ENCODE measurements around the gene EXD2. TPM values are rescaled to one million over a fixed set of nuclear protein-coding genes. Genes with fewer than 3 reads are reported as not detected.
"Not testable (repeated sequence)": the region's sequence is repeated elsewhere in the genome, so short reads cannot be mapped to it uniquely, and the experiment has no call there.

The EXD2 gene
- total RNA-seq, 1 donor from 2014 or later, result 20.9 TPM

- Mint-ChIP-seq H3K9me3 (no peaks in the 10 kb centered on the region), H3K4me3 (no peak overlapping the region), H3K27ac (ENCODE audit: unreplicated experiment) (no peak overlapping the region), H3K4me1 (no peaks in the 10 kb centered on the region), H3K36me3 (ENCODE audit: low read depth) (no peaks in the 10 kb centered on the region), H3K27me3 (ENCODE audit: low read depth) (no peaks in the 10 kb centered on the region)
- TF ChIP-seq CTCF (conservative IDR thresholded peaks at IDR 0.05), result no peak
- DNase-seq (ENCODE audit: low read depth, low spot score), result no peak
Observed at GRCh38 chr14:69204753-69205152, 13.5 kb downstream of the EXD2 start.

- TF ChIP-seq CTCF (conservative IDR thresholded peaks at IDR 0.05), result no peak
- H3K4me3 Mint-ChIP-seq, result no peak overlapping the region
- no peak overlapping the region for H3K27ac Mint-ChIP-seq (ENCODE audit: unreplicated experiment)
- no peaks in the 10 kb centered on the region for H3K4me1 Mint-ChIP-seq
- no peak for DNase-seq (ENCODE audit: low read depth, low spot score)
- no peaks in the 10 kb centered on the region for H3K27me3 Mint-ChIP-seq (ENCODE audit: low read depth)
- no peaks in the 10 kb centered on the region for H3K36me3 Mint-ChIP-seq (ENCODE audit: low read depth)
- H3K9me3 Mint-ChIP-seq, result no peaks in the 10 kb centered on the region
Observed at GRCh38 chr14:69207435-69208041, 16.2 kb downstream of the EXD2 start.

- no peak overlapping the region for H3K27ac Mint-ChIP-seq (ENCODE audit: unreplicated experiment)
- H3K36me3 Mint-ChIP-seq (ENCODE audit: low read depth), result no peaks in the 10 kb centered on the region
Observed at GRCh38 chr14:69208666-69209065, 17.4 kb downstream of the EXD2 start.

GRCh38 chr14:69214393-69214792, 23.1 kb downstream of the EXD2 start:
- H3K4me3 Mint-ChIP-seq, result no peak overlapping the region
- H3K9me3 Mint-ChIP-seq, result no peaks in the 10 kb centered on the region
- H3K36me3 Mint-ChIP-seq (ENCODE audit: low read depth), result peaks cover 13% of the 10 kb centered on the region
- TF ChIP-seq CTCF (conservative IDR thresholded peaks at IDR 0.05), result no peak
- H3K27me3 Mint-ChIP-seq (ENCODE audit: low read depth), result no peaks in the 10 kb centered on the region
- no peak for DNase-seq (ENCODE audit: low read depth, low spot score)
- H3K27ac Mint-ChIP-seq (ENCODE audit: unreplicated experiment), result no peak overlapping the region
- no peaks in the 10 kb centered on the region for H3K4me1 Mint-ChIP-seq

More at GRCh38 chr14:69208666-69209065, 17.4 kb downstream of the EXD2 start:
- DNase-seq (ENCODE audit: low read depth, low spot score), result no peak
- no peak for TF ChIP-seq CTCF (conservative IDR thresholded peaks at IDR 0.05)
- H3K27me3 Mint-ChIP-seq (ENCODE audit: low read depth), result no peaks in the 10 kb centered on the region
- H3K9me3 Mint-ChIP-seq, result no peaks in the 10 kb centered on the region
- no peaks in the 10 kb centered on the region for H3K4me1 Mint-ChIP-seq
- no peak overlapping the region for H3K4me3 Mint-ChIP-seq

GRCh38 chr14:69217663-69218062, 26.4 kb downstream of the EXD2 start:
- not testable (repeated sequence) for H3K9me3 Mint-ChIP-seq; H3K27me3 Mint-ChIP-seq (ENCODE audit: low read depth); H3K4me1 Mint-ChIP-seq; DNase-seq (ENCODE audit: low read depth, low spot score); H3K4me3 Mint-ChIP-seq; H3K27ac Mint-ChIP-seq (ENCODE audit: unreplicated experiment)
- H3K36me3 Mint-ChIP-seq (ENCODE audit: low read depth), result peaks cover 17% of the 10 kb centered on the region

- no peak for TF ChIP-seq CTCF (conservative IDR thresholded peaks at IDR 0.05)
- H3K27ac Mint-ChIP-seq (ENCODE audit: unreplicated experiment), result no peak overlapping the region
- peaks cover 6% of the 10 kb centered on the region for H3K36me3 Mint-ChIP-seq (ENCODE audit: low read depth)
- H3K27me3 Mint-ChIP-seq (ENCODE audit: low read depth), result no peaks in the 10 kb centered on the region
- no peaks in the 10 kb centered on the region for H3K9me3 Mint-ChIP-seq
- DNase-seq (ENCODE audit: low read depth, low spot score), result no peak
- H3K4me3 Mint-ChIP-seq, result no peak overlapping the region
- H3K4me1 Mint-ChIP-seq, result peaks cover 3% of the 10 kb centered on the region
Observed at GRCh38 chr14:69224946-69225345, 33.6 kb downstream of the EXD2 start.
